ENCODE results near the gene KLF1.

The KLF1 gene

GRCh38 chr19:12843999-12844732, 42.8 kb downstream of the KLF1 start:
- peaks cover 13% of the 10 kb centered on the region for H3K4me1 ChIP-seq (ENCODE audit: control insufficient read depth, insufficient read depth, low read depth, low read length)
- H2AK5ac ChIP-seq (ENCODE audit: low read length, severe bottlenecking): no peak overlapping the region
- H2AFZ ChIP-seq (ENCODE audit: low read depth, low read length): no peak overlapping the region
- no peak overlapping the region for H2BK120ac ChIP-seq (ENCODE audit: low read depth, low read length)
- no peak overlapping the region for H3K14ac ChIP-seq (ENCODE audit: low read length in 2 of 2)
- H3K27ac ChIP-seq (ENCODE audit: low read length, poor library complexity, severe bottlenecking): no peak overlapping the region
- WGBS: 87% methylated on average over 3 of the region's 3 CpGs
- DNase-seq: no peak
- H2BK5ac ChIP-seq (ENCODE audit: low read depth, low read length, poor library complexity, severe bottlenecking): no peak overlapping the region
- no peak overlapping the region for H2BK12ac ChIP-seq (ENCODE audit: low read length in 2 of 2)
- H3K9ac ChIP-seq (ENCODE audit: low read length): no peak overlapping the region
- H2BK15ac ChIP-seq (ENCODE audit: low read depth, poor library complexity, severe bottlenecking): no peak overlapping the region
- no peaks in the 10 kb centered on the region for H3K36me3 ChIP-seq (ENCODE audit: control insufficient read depth in 1 of 2, insufficient read depth in 2 of 2, low read depth in 1 of 2, low read length in 2 of 2)
- H3K18ac ChIP-seq (ENCODE audit: low read depth in 1 of 2, low read length in 2 of 2): no peak overlapping the region
- no peak overlapping the region for H3K4me3 ChIP-seq (ENCODE audit: insufficient read depth in 1 of 2, low read depth in 1 of 2, low read length in 2 of 2)
- H3K79me1 ChIP-seq (replicated peaks; ENCODE audit: low read length, poor library complexity, severe bottlenecking): no peaks in the 10 kb centered on the region
- peaks cover 53 to 59% of the 10 kb centered on the region in 2 experiments for H3K27me3 ChIP-seq (ENCODE audit: control insufficient read depth in 1 of 2, insufficient read depth in 1 of 2, low read length in 2 of 2)
- H3K4ac ChIP-seq (ENCODE audit: low read depth in 1 of 2, low read length in 2 of 2): no peak overlapping the region
- H3K23ac ChIP-seq (ENCODE audit: low read length in 2 of 2): no peak overlapping the region
- H4K8ac ChIP-seq (ENCODE audit: low read length): no peak overlapping the region
- H3K4me2 ChIP-seq (ENCODE audit: low read length, poor library complexity, severe bottlenecking): no peak overlapping the region
- H4K91ac ChIP-seq (ENCODE audit: low read length): no peak overlapping the region
- no peaks in the 10 kb centered on the region for H3K9me3 ChIP-seq (ENCODE audit: control insufficient read depth, low read length)

DNA sequence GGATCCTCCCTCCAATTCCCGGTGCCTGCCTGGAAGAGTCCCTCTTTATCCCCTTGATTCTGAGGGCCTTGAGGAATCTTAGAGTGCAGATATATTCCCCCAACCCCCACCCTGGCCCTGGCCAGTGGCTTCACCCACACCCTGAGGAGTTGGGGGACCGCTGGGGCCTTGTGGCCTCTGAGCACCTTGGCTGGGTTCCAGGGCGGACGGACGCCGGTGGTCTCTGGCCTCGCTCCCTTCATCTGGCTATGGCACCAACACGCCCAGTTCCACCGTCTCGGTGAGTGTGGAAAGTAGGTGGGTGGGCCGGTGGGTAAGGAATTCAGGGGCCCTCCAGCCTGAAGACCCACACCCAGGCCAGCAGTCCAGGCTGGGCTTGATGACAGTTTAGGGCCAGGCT, 43.7 kb downstream of the KLF1 start:
- Histone ChIP-seq H2BK15ac (ENCODE audit: low read depth, poor library complexity, severe bottlenecking) (no peak overlapping the region), H3K18ac (ENCODE audit: low read depth in 1 of 2, low read length in 2 of 2) (no peak overlapping the region), H4K91ac (ENCODE audit: low read length) (no peak overlapping the region), H2AK5ac (ENCODE audit: low read length, severe bottlenecking) (no peak overlapping the region), H3K4me3 (ENCODE audit: insufficient read depth in 1 of 2, low read depth in 1 of 2, low read length in 2 of 2) (no peak overlapping the region), H3K4me2 (ENCODE audit: low read length, poor library complexity, severe bottlenecking) (no peak overlapping the region), H3K36me3 (ENCODE audit: control insufficient read depth in 1 of 2, insufficient read depth in 2 of 2, low read depth in 1 of 2, low read length in 2 of 2) (no peaks in the 10 kb centered on the region), H2BK120ac (ENCODE audit: low read depth, low read length) (no peak overlapping the region), H2BK5ac (ENCODE audit: low read depth, low read length, poor library complexity, severe bottlenecking) (no peak overlapping the region), H4K8ac (ENCODE audit: low read length) (no peak overlapping the region), H3K14ac (ENCODE audit: low read length in 2 of 2) (no peak overlapping the region), H3K79me1 (replicated peaks; ENCODE audit: low read length, poor library complexity, severe bottlenecking) (no peaks in the 10 kb centered on the region), H2BK12ac (ENCODE audit: low read length in 2 of 2) (no peak overlapping the region), H2AFZ (ENCODE audit: low read depth, low read length) (no peak overlapping the region), H3K27me3 (ENCODE audit: control insufficient read depth in 1 of 2, insufficient read depth in 1 of 2, low read length in 2 of 2) (peaks cover 62 to 63% of the 10 kb centered on the region in 2 experiments), H3K9me3 (ENCODE audit: control insufficient read depth, low read length) (no peaks in the 10 kb centered on the region), H3K4me1 (ENCODE audit: control insufficient read depth, insufficient read depth, low read depth, low read length) (peaks cover 18% of the 10 kb centered on the region), H3K4ac (ENCODE audit: low read depth in 1 of 2, low read length in 2 of 2) (no peak overlapping the region), H3K23ac (ENCODE audit: low read length in 2 of 2) (no peak overlapping the region), H3K9ac (ENCODE audit: low read length) (no peak overlapping the region), H3K27ac (ENCODE audit: low read length, poor library complexity, severe bottlenecking) (no peak overlapping the region)
- WGBS: 95% methylated on average over 11 of the region's 11 CpGs
- DNase-seq: no peak

DNA sequence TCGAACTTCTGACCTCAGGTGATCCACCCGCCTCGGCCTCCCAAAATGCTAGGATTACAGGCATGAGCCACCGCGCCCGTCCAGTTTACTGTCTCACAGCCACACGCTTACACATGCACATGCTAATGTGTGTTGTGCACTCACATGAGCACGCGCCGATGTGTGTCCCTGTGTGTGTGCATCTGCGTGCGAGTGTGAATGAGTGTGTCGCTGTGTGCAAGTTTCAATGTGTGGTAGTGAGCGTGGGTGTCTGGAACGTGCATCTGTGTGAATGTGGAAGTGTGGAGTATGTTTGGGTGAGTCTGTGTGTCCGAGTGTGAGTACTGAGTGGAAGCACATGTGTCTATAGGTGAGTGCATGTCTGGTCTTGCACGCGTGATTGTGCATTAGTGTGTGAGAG, 44.5 kb downstream of the KLF1 start:
- H4K91ac ChIP-seq (ENCODE audit: low read length): no peak overlapping the region
- H3K79me1 ChIP-seq (replicated peaks; ENCODE audit: low read length, poor library complexity, severe bottlenecking): no peaks in the 10 kb centered on the region
- DNase-seq: no peak
- H2BK120ac ChIP-seq (ENCODE audit: low read depth, low read length): no peak overlapping the region
- no peak overlapping the region for H2AK5ac ChIP-seq (ENCODE audit: low read length, severe bottlenecking)
- no peaks in the 10 kb centered on the region for H3K9me3 ChIP-seq (ENCODE audit: control insufficient read depth, low read length)
- no peak overlapping the region for H3K4ac ChIP-seq (ENCODE audit: low read depth in 1 of 2, low read length in 2 of 2)
- H2BK12ac ChIP-seq (ENCODE audit: low read length in 2 of 2): no peak overlapping the region
- 94% methylated on average over 18 of the region's 18 CpGs for WGBS
- H3K27ac ChIP-seq (ENCODE audit: low read length, poor library complexity, severe bottlenecking): no peak overlapping the region
- H2AFZ ChIP-seq (ENCODE audit: low read depth, low read length): no peak overlapping the region
- H2BK5ac ChIP-seq (ENCODE audit: low read depth, low read length, poor library complexity, severe bottlenecking): no peak overlapping the region
- no peak overlapping the region for H3K23ac ChIP-seq (ENCODE audit: low read length in 2 of 2)
- H3K9ac ChIP-seq (ENCODE audit: low read length): no peak overlapping the region
- H3K27me3 ChIP-seq (ENCODE audit: control insufficient read depth in 1 of 2, insufficient read depth in 1 of 2, low read length in 2 of 2): peaks cover 68 to 70% of the 10 kb centered on the region in 2 experiments
- H3K4me3 ChIP-seq (ENCODE audit: insufficient read depth in 1 of 2, low read depth in 1 of 2, low read length in 2 of 2): no peak overlapping the region
- no peak overlapping the region for H3K4me2 ChIP-seq (ENCODE audit: low read length, poor library complexity, severe bottlenecking)
- no peak overlapping the region for H3K18ac ChIP-seq (ENCODE audit: low read depth in 1 of 2, low read length in 2 of 2)
- no peak overlapping the region for H2BK15ac ChIP-seq (ENCODE audit: low read depth, poor library complexity, severe bottlenecking)
- H3K14ac ChIP-seq (ENCODE audit: low read length in 2 of 2): no peak overlapping the region
- H4K8ac ChIP-seq (ENCODE audit: low read length): no peak overlapping the region
- no peaks in the 10 kb centered on the region for H3K36me3 ChIP-seq (ENCODE audit: control insufficient read depth in 1 of 2, insufficient read depth in 2 of 2, low read depth in 1 of 2, low read length in 2 of 2)
- peaks cover 19% of the 10 kb centered on the region for H3K4me1 ChIP-seq (ENCODE audit: control insufficient read depth, insufficient read depth, low read depth, low read length)

- Histone ChIP-seq H2BK5ac (ENCODE audit: low read depth, low read length, poor library complexity, severe bottlenecking) (no peak overlapping the region), H3K27ac (ENCODE audit: low read length, poor library complexity, severe bottlenecking) (no peak overlapping the region), H3K18ac (ENCODE audit: low read depth in 1 of 2, low read length in 2 of 2) (no peak overlapping the region), H3K27me3 (ENCODE audit: control insufficient read depth in 1 of 2, insufficient read depth in 1 of 2, low read length in 2 of 2) (peaks cover 75 to 79% of the 10 kb centered on the region in 2 experiments), H3K4ac (ENCODE audit: low read depth in 1 of 2, low read length in 2 of 2) (no peak overlapping the region), H2BK12ac (ENCODE audit: low read length in 2 of 2) (no peak overlapping the region), H4K8ac (ENCODE audit: low read length) (no peak overlapping the region), H2AK5ac (ENCODE audit: low read length, severe bottlenecking) (no peak overlapping the region), H3K4me2 (ENCODE audit: low read length, poor library complexity, severe bottlenecking) (peak overlapping the region; percentile 14), H3K4me3 (ENCODE audit: insufficient read depth in 1 of 2, low read depth in 1 of 2, low read length in 2 of 2) (peak overlapping the region in 1 of 2 experiments; percentile 57), H2AFZ (ENCODE audit: low read depth, low read length) (no peak overlapping the region), H3K9ac (ENCODE audit: low read length) (no peak overlapping the region), H2BK15ac (ENCODE audit: low read depth, poor library complexity, severe bottlenecking) (no peak overlapping the region), H3K79me1 (replicated peaks; ENCODE audit: low read length, poor library complexity, severe bottlenecking) (no peaks in the 10 kb centered on the region), H3K14ac (ENCODE audit: low read length in 2 of 2) (no peak overlapping the region), H2BK120ac (ENCODE audit: low read depth, low read length) (no peak overlapping the region), H3K4me1 (ENCODE audit: control insufficient read depth, insufficient read depth, low read depth, low read length) (peaks cover 14% of the 10 kb centered on the region), H3K23ac (ENCODE audit: low read length in 2 of 2) (no peak overlapping the region), H3K9me3 (ENCODE audit: control insufficient read depth, low read length) (no peaks in the 10 kb centered on the region), H3K36me3 (ENCODE audit: control insufficient read depth in 1 of 2, insufficient read depth in 2 of 2, low read depth in 1 of 2, low read length in 2 of 2) (no peaks in the 10 kb centered on the region), H4K91ac (ENCODE audit: low read length) (no peak overlapping the region)
- peak; percentile 38 for DNase-seq
- 2% methylated on average over 29 of the region's 29 CpGs for WGBS
Observed at GRCh38 chr19:12841094-12841493, 45.9 kb downstream of the KLF1 start.
